Smooth muscle cell (in vitro differentiated cells): Measurements from ENCODE around the gene FRMD4B. TPM values are rescaled to one million over a fixed set of nuclear protein-coding genes. Genes with fewer than 3 reads are reported as not detected.

Experiments used
- DNase-seq: peaks from one replicate; lab custom pipeline; 2025; ENCODE audit not compliant: unreplicated experiment; lab: John Stamatoyannopoulos, UW
- H2AFZ ChIP-seq: fragments of 200-600 bp; sonication (generic); 2 replicates; pipeline ENCODE4 v1.6.0; 2016; ENCODE audit warnings: antibody characterized with exemption, low read depth, mild to moderate bottlenecking
- H3F3A ChIP-seq: fragments of 200-600 bp; sonication (generic); 2 replicates; pipeline ENCODE4 v1.6.0; 2017; ENCODE audit warnings: antibody characterized with exemption, low read depth
- H3K27ac ChIP-seq: fragments of 200-600 bp; sonication (generic); 2 replicates; pipeline ENCODE4 v1.5.1; 2016; ENCODE audit warnings: low read depth, mild to moderate bottlenecking
- H3K27me3 ChIP-seq: fragments of 200-600 bp; sonication (generic); 2 replicates; pipeline ENCODE4 v1.6.1; 2016; ENCODE audit warnings: low read depth, mild to moderate bottlenecking
- H3K36me3 ChIP-seq: fragments of 200-600 bp; sonication (generic); 2 replicates; pipeline ENCODE4 v1.5.1; 2016; ENCODE audit warnings: low read depth
- H3K4me1 ChIP-seq: fragments of 200-600 bp; sonication (generic); 2 replicates; pipeline ENCODE4 v1.5.1; 2016; ENCODE audit warnings: low read depth
- H3K4me2 ChIP-seq: fragments of 200-600 bp; sonication (generic); 2 replicates; pipeline ENCODE4 v1.6.0; 2016; ENCODE audit warnings: mild to moderate bottlenecking
- H3K4me3 ChIP-seq: fragments of 200-600 bp; sonication (generic); 2 replicates; pipeline ENCODE4 v1.5.1; 2016; ENCODE audit warnings: mild to moderate bottlenecking
- H3K79me2 ChIP-seq: fragments of 200-600 bp; sonication (generic); 2 replicates; pipeline ENCODE4 v1.6.0; 2016; ENCODE audit warnings: low read depth, mild to moderate bottlenecking
- H3K9ac ChIP-seq: fragments of 200-600 bp; sonication (generic); 2 replicates; pipeline ENCODE4 v1.6.0; 2016; ENCODE audit warnings: low read depth
- H3K9me3 ChIP-seq: fragments of 200-600 bp; sonication (generic); replicated peaks from 2 replicates; pipeline ENCODE4 v1.5.1; 2016; ENCODE audit warnings: low read depth
- H4K20me1 ChIP-seq: fragments of 200-600 bp; sonication (generic); 2 replicates; pipeline ENCODE4 v1.6.0; 2016; ENCODE audit warnings: low read depth
- CTCF ChIP-seq: fragments of 200-600 bp; sonication (generic); IDR thresholded peaks from 2 replicates; pipeline ENCODE4 v1.5.1; 2017; ENCODE audit warnings: borderline replicate concordance, mild to moderate bottlenecking, antibody characterized with exemption; ENCODE audit not compliant: insufficient read depth, poor library complexity, severe bottlenecking
- WGBS: methylation state at CpG from one replicate; pipeline ENCODE4 v1.1.7; 2016; ENCODE audit warnings: low lambda C conversion rate; 5-methylcytosine and 5-hydroxymethylcytosine counted together
- polyA plus RNA-seq: library from polyadenylated mRNA; unstranded; fragments of >200 nt; fragmentation: Nextera tagmentation; extraction: Ambion mirVana; gene quantifications from 2 replicates; pipeline ENCODE4 v1.2.1, GENCODE V29; 2016
- total RNA-seq: library from RNA; depleted of rRNA; stranded (reverse); fragments of >200 nt; gene quantifications from 2 replicates; pipeline ENCODE4 v1.2.3, GENCODE V29; 2014

Gene FRMD4B
- total and polyA plus RNA-seq, 2 experiments from 2014 or later, result 3.7 to 24.3 TPM

DNA sequence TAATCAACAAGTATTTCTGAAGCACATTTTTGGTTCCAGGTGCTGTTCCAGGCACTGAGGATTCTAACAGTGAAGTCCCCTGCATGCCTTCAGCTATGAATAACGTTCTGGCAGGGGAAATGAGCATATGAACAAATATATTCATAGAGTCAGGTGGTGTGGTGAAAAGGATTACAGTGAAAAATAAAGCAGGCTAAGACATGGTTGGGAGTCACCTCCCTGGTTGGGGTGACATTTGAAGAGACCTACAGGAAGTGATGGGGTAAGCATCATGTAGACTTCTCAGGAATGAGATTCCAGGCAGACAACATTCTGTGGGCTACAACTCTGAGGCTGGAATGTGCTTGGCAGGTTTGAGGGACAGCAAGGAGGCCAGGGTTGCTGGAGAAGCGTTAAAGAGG is 15.0 kb downstream of the FRMD4B start:
- no peak overlapping the region for H3K27ac ChIP-seq
- no peaks in the 10 kb centered on the region for H3F3A ChIP-seq
- no peak overlapping the region for H3K9ac ChIP-seq
- no peak for TF ChIP-seq CTCF
- no peak for DNase-seq
- no peaks in the 10 kb centered on the region for H3K9me3 ChIP-seq
- no peak overlapping the region for H3K4me3 ChIP-seq
- no peaks in the 10 kb centered on the region for H4K20me1 ChIP-seq
- no peak overlapping the region for H2AFZ ChIP-seq
- no peaks in the 10 kb centered on the region for H3K79me2 ChIP-seq
- H3K4me2 ChIP-seq, result no peak overlapping the region
- WGBS, result 73% methylated on average over 2 of the region's 2 CpGs
- no peaks in the 10 kb centered on the region for H3K36me3 ChIP-seq
- peaks cover 3% of the 10 kb centered on the region for H3K27me3 ChIP-seq
- H3K4me1 ChIP-seq, result no peaks in the 10 kb centered on the region

DNA sequence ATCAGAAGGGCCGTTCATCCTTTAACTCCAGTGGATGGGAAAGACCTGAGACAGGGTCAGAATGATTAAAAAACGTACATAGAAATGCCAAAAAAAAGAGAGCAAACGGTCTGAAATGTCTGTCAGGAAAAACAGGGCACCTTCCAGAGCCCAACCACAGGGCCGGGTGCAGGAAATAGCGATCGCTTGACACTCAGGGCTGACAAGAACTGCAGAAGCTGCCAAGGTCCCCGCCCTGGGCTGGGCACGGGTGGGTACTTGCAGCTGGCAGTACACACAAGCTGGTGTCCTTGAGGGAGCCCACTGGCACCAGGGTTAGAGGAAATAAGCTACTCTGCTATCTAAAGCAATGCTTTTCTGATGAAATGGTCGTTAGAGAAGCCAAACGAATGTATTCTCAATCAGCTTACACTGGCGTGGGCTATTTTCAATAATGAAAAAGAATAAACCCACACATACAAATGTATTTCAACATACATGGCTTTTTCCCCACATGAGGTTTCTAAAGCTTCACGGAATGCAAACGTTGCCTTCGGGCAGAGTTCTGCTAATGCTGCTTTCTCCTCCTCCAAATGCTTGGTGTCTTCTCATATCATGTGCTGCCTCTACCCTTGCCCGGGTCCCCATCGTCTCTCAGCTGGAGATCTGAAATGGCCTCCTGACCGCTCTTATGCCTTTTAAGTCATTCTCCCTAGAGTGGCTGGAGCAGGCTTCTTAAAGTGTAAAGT is 15.6 kb downstream of the FRMD4B start:
- no peak for TF ChIP-seq CTCF
- Histone ChIP-seq H3F3A (no peaks in the 10 kb centered on the region), H3K27ac (no peak overlapping the region), H3K36me3 (no peaks in the 10 kb centered on the region), H3K9me3 (no peaks in the 10 kb centered on the region), H2AFZ (no peak overlapping the region), H3K27me3 (peaks cover 3% of the 10 kb centered on the region), H3K4me3 (no peak overlapping the region), H3K4me1 (no peaks in the 10 kb centered on the region), H3K9ac (no peak overlapping the region), H3K4me2 (no peak overlapping the region), H4K20me1 (no peaks in the 10 kb centered on the region), H3K79me2 (no peaks in the 10 kb centered on the region)
- WGBS, result 83% methylated on average over 17 of the region's 17 CpGs
- no peak for DNase-seq

DNA sequence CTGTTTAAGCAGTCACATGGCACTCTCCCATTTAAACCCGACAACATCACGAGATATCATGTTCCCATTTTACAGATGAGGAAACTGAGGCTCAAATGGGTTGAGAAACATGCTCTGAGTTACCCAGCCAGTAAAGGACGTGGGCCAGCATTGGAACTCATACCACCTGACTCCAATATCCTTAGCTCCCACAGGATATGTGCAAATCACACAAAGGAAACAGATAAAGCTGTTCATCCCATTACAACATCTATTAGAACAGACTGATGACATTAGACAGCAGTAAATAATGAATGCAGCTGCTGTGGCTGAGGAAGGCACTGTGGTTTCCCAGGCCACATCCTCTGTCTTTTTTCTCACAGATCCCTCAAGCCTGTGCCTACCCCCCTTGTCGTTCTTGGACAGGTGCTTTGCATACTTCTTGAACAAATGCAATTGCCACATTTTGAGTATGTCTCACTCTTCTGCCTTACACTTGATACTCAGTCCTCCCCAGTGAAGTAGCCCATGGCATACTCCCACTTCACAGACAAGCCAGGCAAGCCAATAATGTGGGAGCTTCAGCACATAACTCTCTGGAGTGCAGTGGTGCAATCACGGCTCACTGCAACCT is 17.7 kb downstream of the FRMD4B start:
- Histone ChIP-seq H2AFZ (no peak overlapping the region), H3K36me3 (no peaks in the 10 kb centered on the region), H4K20me1 (no peaks in the 10 kb centered on the region), H3K4me2 (no peak overlapping the region), H3K9ac (no peak overlapping the region), H3K27me3 (peaks cover 3% of the 10 kb centered on the region), H3K79me2 (no peaks in the 10 kb centered on the region), H3K27ac (no peak overlapping the region), H3K4me1 (no peaks in the 10 kb centered on the region), H3F3A (no peaks in the 10 kb centered on the region), H3K4me3 (no peak overlapping the region), H3K9me3 (no peaks in the 10 kb centered on the region)
- WGBS, result 87% methylated on average over 5 of the region's 5 CpGs
- no peak for TF ChIP-seq CTCF
- DNase-seq, result no peak

DNA sequence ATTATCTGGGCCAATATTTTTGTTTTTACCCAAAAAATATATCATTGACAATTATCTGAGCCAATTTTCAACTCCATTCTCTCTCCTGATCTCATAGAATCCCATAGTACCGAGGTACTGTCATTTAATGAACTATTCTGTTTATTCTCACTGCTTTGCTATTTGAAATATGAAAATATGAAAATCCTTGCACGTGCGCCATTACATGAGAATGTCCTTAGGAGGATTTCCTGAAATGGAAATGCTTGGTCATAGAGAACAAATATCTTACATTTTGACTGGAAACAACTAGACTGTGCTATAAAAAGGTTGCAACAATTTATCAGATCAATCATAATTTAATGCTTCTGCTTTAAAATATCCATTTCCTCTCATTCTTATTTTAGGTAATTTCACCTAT is 18.3 kb downstream of the FRMD4B start:
- Histone ChIP-seq H3K4me1 (no peaks in the 10 kb centered on the region), H3K27ac (no peak overlapping the region), H3K9me3 (no peaks in the 10 kb centered on the region), H3K27me3 (no peaks in the 10 kb centered on the region), H3F3A (no peaks in the 10 kb centered on the region), H3K4me3 (no peak overlapping the region), H3K4me2 (no peak overlapping the region), H2AFZ (no peak overlapping the region), H3K79me2 (no peaks in the 10 kb centered on the region), H4K20me1 (no peaks in the 10 kb centered on the region), H3K9ac (no peak overlapping the region), H3K36me3 (no peaks in the 10 kb centered on the region)
- no peak for TF ChIP-seq CTCF
- 96% methylated on average over 3 of the region's 3 CpGs for WGBS
- no peak for DNase-seq
